Measurements from ENCODE around the gene LPIN1. TPM values are rescaled to one million over a fixed set of nuclear protein-coding genes. Genes with fewer than 3 reads are reported as not detected.

LPIN1 gene
- total and polyA plus RNA-seq, 2 of the 8 experiments (the other 6 are each of a cell fraction or from before 2014, with no cell fraction given), result 4.3 to 9.8 TPM

DNA sequence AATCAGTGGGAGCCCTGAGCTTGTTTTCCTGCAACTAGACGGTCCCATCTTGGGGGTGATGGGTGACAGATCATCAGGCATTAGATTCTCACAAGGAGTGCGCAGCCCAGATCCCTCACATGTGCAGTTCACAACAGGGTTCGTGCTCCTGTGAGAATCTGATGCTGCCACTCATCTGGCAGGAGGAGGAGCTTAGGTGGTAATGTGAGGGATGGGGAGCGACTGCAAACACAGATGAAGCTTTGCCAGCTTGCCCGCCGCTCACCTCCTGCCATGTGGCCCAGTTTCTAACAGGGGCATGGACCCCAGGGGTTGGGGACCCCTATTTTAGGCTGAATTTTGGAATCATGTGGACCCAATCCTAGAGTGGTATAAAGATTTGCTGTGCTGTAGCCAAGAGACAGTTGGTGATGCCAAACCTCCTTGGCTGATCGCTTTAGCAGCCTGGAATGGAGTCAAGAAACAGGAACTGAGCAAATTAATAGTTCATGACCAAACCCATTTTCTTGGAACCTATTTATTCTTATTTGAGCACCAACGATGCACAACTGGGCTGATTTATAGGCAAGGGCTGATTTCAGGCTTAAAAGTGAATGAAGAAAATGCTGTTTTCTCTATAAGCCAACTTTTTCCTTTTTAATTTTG, 25.7 kb downstream of the LPIN1 start (continued):
- TF ChIP-seq KDM1A (IDR thresholded peaks at IDR 0.05; ENCODE audit: borderline replicate concordance, low read length), result no peak
- no peak for TF ChIP-seq SIX5 (IDR thresholded peaks at IDR 0.05; ENCODE audit: low read depth, low read length)
- TF ChIP-seq TEAD4 (IDR thresholded peaks at IDR 0.05; ENCODE audit: low read depth, low read length), result no peak
- TF ChIP-seq SP2 (IDR thresholded peaks at IDR 0.05; ENCODE audit: low read length), result no peak

Measured in H1 (cell line).